Measurements from ENCODE around the gene GYG1. TPM values are rescaled to one million over a fixed set of nuclear protein-coding genes. Genes with fewer than 3 reads are reported as not detected.

GYG1 gene
- total and polyA plus RNA-seq, 4 donors = 9.2 to 16.7 (median 13.4) TPM

DNA sequence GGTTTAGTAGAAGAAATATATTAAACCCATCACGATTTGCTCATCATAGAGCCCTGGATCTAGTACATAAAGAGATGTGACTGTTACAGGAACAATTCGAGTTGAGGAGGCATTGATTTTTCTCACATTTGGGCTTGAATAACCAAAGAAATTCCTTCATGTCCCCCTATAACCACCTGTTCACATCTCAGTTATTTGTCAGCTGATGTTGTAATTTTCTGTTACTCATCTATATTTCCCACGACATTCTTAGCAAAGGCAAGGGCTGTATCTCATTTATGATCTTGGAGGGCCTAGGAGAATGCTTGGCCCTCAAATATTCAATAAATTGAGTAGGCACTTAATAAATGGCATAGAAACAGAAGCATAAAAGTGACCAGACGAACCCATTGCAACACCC, 36.4 kb upstream of the GYG1 start (continued):
- TF ChIP-seq TAF1 (conservative IDR thresholded peaks at IDR 0.05) (no peak), EGR1 (IDR thresholded peaks at IDR 0.05; ENCODE audit: low read depth in 2 of 2) (no peak), RXRA (IDR thresholded peaks at IDR 0.05) (no peak), FOXA2 (IDR thresholded peaks at IDR 0.05) (no peak), GABPA (IDR thresholded peaks at IDR 0.05 in 1 of 2, conservative IDR thresholded peaks at IDR 0.05 in 1 of 2) (no peak), HNF4A (conservative IDR thresholded peaks at IDR 0.05) (no peak), RAD21 (IDR thresholded peaks at IDR 0.05) (no peak), YY1 (IDR thresholded peaks at IDR 0.05) (no peak)
- TF ChIP-seq, protein P1, sequence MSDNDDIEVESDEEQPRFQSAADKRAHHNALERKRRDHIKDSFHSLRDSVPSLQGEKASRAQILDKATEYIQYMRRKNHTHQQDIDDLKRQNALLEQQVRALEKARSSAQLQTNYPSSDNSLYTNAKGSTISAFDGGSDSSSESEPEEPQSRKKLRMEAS (IDR thresholded peaks at IDR 0.05) = no peak

DNA sequence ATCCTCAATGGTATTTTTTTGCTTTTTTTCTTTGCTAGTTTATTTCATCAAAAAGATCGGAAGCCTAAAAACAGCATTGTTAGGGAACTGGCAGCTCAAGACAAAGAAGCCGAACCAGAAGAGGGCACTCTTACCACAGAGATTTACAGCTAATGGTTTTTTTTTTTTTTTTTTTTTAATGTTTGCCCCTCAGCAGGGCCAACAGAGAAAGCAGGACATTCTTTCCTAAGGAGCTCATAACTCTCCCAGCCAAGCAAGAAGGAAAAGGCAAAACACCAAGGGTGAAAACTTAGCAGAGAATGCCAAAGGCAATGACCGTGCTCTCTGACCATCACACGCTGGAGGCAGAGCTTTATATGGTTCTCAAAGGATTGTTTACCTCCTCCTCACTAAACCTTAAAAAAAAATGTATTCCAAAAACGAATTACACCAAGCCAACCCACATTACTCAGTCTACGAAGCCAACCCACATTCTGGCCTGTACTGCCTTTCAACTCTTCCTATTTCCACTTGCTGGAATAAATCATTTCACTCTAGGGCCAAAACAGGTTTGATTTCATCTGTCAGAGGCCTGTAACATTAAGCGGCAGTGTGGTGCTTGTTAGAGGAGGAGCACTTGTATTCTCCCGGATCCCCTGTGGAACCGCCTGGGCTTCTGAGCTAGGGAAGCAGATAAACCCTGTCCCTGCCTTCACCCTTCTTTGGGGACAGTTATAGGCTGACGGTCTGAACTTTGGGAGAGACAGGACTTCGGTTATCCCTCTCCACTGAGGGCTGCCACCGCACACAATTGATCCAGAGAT, 35.6 kb upstream of the GYG1 start:
- no peak overlapping the region for H3K9ac ChIP-seq (ENCODE audit: low read depth in 1 of 2, low read length in 2 of 2)
- H3K27ac ChIP-seq (ENCODE audit: low read depth in 1 of 2, low read length in 2 of 2) = peak overlapping the region in 1 of 2 donors; percentile 22
- DNase-seq (ENCODE audit: low spot score) = no peak
- 60% methylated on average over 12 of the region's 12 CpGs for WGBS
- H3K4me3 ChIP-seq (ENCODE audit: low read depth in 1 of 3, low read length in 3 of 3) = no peak overlapping the region
- TF ChIP-seq, protein P2, sequence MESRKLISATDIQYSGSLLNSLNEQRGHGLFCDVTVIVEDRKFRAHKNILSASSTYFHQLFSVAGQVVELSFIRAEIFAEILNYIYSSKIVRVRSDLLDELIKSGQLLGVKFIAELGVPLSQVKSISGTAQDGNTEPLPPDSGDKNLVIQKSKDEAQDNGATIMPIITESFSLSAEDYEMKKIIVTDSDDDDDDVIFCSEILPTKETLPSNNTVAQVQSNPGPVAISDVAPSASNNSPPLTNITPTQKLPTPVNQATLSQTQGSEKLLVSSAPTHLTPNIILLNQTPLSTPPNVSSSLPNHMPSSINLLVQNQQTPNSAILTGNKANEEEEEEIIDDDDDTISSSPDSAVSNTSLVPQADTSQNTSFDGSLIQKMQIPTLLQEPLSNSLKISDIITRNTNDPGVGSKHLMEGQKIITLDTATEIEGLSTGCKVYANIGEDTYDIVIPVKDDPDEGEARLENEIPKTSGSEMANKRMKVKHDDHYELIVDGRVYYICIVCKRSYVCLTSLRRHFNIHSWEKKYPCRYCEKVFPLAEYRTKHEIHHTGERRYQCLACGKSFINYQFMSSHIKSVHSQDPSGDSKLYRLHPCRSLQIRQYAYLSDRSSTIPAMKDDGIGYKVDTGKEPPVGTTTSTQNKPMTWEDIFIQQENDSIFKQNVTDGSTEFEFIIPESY (IDR thresholded peaks at IDR 0.05) = no peak
- TF ChIP-seq JUND (IDR thresholded peaks at IDR 0.05) (peak in 1 of 2 donors; percentile 18), YY1 (IDR thresholded peaks at IDR 0.05) (peak; percentile 14), FOXA2 (IDR thresholded peaks at IDR 0.05) (no peak), TAF1 (conservative IDR thresholded peaks at IDR 0.05) (no peak), HNF4G (IDR thresholded peaks at IDR 0.05) (no peak), RXRA (IDR thresholded peaks at IDR 0.05) (peak in 1 of 2 donors; percentile 34), RAD21 (IDR thresholded peaks at IDR 0.05) (peak; percentile 83 to 87)
- TF ChIP-seq, protein P3, sequence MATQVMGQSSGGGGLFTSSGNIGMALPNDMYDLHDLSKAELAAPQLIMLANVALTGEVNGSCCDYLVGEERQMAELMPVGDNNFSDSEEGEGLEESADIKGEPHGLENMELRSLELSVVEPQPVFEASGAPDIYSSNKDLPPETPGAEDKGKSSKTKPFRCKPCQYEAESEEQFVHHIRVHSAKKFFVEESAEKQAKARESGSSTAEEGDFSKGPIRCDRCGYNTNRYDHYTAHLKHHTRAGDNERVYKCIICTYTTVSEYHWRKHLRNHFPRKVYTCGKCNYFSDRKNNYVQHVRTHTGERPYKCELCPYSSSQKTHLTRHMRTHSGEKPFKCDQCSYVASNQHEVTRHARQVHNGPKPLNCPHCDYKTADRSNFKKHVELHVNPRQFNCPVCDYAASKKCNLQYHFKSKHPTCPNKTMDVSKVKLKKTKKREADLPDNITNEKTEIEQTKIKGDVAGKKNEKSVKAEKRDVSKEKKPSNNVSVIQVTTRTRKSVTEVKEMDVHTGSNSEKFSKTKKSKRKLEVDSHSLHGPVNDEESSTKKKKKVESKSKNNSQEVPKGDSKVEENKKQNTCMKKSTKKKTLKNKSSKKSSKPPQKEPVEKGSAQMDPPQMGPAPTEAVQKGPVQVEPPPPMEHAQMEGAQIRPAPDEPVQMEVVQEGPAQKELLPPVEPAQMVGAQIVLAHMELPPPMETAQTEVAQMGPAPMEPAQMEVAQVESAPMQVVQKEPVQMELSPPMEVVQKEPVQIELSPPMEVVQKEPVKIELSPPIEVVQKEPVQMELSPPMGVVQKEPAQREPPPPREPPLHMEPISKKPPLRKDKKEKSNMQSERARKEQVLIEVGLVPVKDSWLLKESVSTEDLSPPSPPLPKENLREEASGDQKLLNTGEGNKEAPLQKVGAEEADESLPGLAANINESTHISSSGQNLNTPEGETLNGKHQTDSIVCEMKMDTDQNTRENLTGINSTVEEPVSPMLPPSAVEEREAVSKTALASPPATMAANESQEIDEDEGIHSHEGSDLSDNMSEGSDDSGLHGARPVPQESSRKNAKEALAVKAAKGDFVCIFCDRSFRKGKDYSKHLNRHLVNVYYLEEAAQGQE (IDR thresholded peaks at IDR 0.05) = peak; percentile 31
- TF ChIP-seq, protein P1 (IDR thresholded peaks at IDR 0.05) = peak; percentile 22
- TF ChIP-seq, protein P4, sequence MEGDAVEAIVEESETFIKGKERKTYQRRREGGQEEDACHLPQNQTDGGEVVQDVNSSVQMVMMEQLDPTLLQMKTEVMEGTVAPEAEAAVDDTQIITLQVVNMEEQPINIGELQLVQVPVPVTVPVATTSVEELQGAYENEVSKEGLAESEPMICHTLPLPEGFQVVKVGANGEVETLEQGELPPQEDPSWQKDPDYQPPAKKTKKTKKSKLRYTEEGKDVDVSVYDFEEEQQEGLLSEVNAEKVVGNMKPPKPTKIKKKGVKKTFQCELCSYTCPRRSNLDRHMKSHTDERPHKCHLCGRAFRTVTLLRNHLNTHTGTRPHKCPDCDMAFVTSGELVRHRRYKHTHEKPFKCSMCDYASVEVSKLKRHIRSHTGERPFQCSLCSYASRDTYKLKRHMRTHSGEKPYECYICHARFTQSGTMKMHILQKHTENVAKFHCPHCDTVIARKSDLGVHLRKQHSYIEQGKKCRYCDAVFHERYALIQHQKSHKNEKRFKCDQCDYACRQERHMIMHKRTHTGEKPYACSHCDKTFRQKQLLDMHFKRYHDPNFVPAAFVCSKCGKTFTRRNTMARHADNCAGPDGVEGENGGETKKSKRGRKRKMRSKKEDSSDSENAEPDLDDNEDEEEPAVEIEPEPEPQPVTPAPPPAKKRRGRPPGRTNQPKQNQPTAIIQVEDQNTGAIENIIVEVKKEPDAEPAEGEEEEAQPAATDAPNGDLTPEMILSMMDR (IDR thresholded peaks at IDR 0.05; ENCODE audit: low read depth, low read length, missing input control) = peak; percentile 62
- H3K4me1 ChIP-seq (ENCODE audit: control insufficient read depth in 4 of 4, insufficient read depth in 4 of 4, low read length in 3 of 4) = no peaks in the 10 kb centered on the region
- H3K9me3 ChIP-seq (ENCODE audit: control insufficient read depth in 4 of 4, low read length in 3 of 4) = no peaks in the 10 kb centered on the region
- no peaks in the 10 kb centered on the region for H3K36me3 ChIP-seq (ENCODE audit: control insufficient read depth in 4 of 4, insufficient read depth in 3 of 4, low read depth in 1 of 4, low read length in 3 of 4)
- no peaks in the 10 kb centered on the region for H3K27me3 ChIP-seq (ENCODE audit: control insufficient read depth in 4 of 4, insufficient read depth in 4 of 4, low read length in 3 of 4)

Measured in liver (tissue), 9 donors.